ENCODE measurements around the gene KCTD5. TPM values are rescaled to one million over a fixed set of nuclear protein-coding genes. Genes with fewer than 3 reads are reported as not detected.

The KCTD5 gene
- total and polyA plus RNA-seq, 9 of the 15 experiments (the other 6 are each of a cell fraction or from before 2014, with no cell fraction given) = 0.73 to 58.3 (median 32.3) TPM

DNA sequence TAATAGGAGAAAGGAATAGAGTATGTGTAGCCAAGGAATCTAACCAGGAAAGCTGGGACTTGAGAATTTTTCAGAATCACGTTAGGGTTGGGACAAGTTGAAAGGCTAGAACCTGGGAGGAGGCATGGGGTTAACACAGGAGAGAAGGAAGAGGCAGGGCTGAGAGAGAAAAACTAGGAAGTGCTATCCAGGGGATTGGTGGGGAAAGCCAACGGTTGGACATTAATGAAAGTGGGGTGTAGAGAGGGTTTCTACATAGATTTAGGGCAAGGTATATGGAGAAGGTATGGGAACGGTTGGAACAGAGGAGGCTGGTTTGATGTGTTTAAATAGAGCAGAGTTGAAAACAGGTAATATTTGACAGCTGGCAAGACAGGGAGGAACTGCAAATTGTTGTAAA, 72.8 kb downstream of the KCTD5 start (continued):
- TF ChIP-seq ELF2 (CRISPR knock-in tag; IDR thresholded peaks at IDR 0.05) = no peak
- TF ChIP-seq, protein P1, sequence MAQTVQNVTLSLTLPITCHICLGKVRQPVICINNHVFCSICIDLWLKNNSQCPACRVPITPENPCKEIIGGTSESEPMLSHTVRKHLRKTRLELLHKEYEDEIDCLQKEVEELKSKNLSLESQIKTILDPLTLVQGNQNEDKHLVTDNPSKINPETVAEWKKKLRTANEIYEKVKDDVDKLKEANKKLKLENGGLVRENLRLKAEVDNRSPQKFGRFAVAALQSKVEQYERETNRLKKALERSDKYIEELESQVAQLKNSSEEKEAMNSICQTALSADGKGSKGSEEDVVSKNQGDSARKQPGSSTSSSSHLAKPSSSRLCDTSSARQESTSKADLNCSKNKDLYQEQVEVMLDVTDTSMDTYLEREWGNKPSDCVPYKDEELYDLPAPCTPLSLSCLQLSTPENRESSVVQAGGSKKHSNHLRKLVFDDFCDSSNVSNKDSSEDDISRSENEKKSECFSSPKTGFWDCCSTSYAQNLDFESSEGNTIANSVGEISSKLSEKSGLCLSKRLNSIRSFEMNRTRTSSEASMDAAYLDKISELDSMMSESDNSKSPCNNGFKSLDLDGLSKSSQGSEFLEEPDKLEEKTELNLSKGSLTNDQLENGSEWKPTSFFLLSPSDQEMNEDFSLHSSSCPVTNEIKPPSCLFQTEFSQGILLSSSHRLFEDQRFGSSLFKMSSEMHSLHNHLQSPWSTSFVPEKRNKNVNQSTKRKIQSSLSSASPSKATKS (CRISPR knock-in tag; IDR thresholded peaks at IDR 0.05) = no peak
- no peak for TF ChIP-seq KLF10 (CRISPR knock-in tag; IDR thresholded peaks at IDR 0.05)
- TF ChIP-seq NONO (IDR thresholded peaks at IDR 0.05; ENCODE audit: low read depth in 2 of 2, low read length in 1 of 2) = no peak
- TF ChIP-seq SP1 (CRISPR knock-in tag; IDR thresholded peaks at IDR 0.05) = peak; percentile 53; the same call in 1 of the 2 replicates
- TF ChIP-seq HMG20A (CRISPR knock-in tag; conservative IDR thresholded peaks at IDR 0.05) = no peak
- TF ChIP-seq, protein P2, sequence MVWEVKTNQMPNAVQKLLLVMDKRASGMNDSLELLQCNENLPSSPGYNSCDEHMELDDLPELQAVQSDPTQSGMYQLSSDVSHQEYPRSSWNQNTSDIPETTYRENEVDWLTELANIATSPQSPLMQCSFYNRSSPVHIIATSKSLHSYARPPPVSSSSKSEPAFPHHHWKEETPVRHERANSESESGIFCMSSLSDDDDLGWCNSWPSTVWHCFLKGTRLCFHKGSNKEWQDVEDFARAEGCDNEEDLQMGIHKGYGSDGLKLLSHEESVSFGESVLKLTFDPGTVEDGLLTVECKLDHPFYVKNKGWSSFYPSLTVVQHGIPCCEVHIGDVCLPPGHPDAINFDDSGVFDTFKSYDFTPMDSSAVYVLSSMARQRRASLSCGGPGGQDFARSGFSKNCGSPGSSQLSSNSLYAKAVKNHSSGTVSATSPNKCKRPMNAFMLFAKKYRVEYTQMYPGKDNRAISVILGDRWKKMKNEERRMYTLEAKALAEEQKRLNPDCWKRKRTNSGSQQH (CRISPR knock-in tag; IDR thresholded peaks at IDR 0.05) = 0 out of 2 replicates have a peak, but pooled peaks have one; percentile 14
- TF ChIP-seq CAMTA2 (CRISPR knock-in tag; conservative IDR thresholded peaks at IDR 0.05) = no peak
- no peak for TF ChIP-seq DNMT1 (IDR thresholded peaks at IDR 0.05)
- TF ChIP-seq STAT6 (CRISPR knock-in tag; IDR thresholded peaks at IDR 0.05) = no peak
- TF ChIP-seq ZNF668 (CRISPR knock-in tag; IDR thresholded peaks at IDR 0.05) = no peak
- no peak for TF ChIP-seq HDAC8 (tag; IDR thresholded peaks at IDR 0.05)
- TF ChIP-seq COPS2 (conservative IDR thresholded peaks at IDR 0.05) = no peak
- TF ChIP-seq STAT5A (IDR thresholded peaks at IDR 0.05; ENCODE audit: borderline replicate concordance, low read length) = no peak
- TF ChIP-seq TRIM25 (IDR thresholded peaks at IDR 0.05; ENCODE audit: borderline replicate concordance) = no peak
- TF ChIP-seq E2F1 (CRISPR knock-in tag; IDR thresholded peaks at IDR 0.05) = no peak
- no peak for TF ChIP-seq ZNF77 (CRISPR knock-in tag; IDR thresholded peaks at IDR 0.05)
- TF ChIP-seq TBP (optimal IDR thresholded peaks at IDR 0.05; ENCODE audit: low read depth, low read length) = no peak
- no peak for TF ChIP-seq CREB5 (CRISPR knock-in tag; IDR thresholded peaks at IDR 0.05)
